H1 (cell line): ENCODE measurements around the gene MAGI1. TPM values are rescaled to one million over a fixed set of nuclear protein-coding genes. Genes with fewer than 3 reads are reported as not detected.

Experiments
- CTCF ChIA-PET: fragments of 300-600 bp; sonication (Branson Sonifier 250); formaldehyde crosslinking; loops from one replicate; lab custom pipeline; 2021; ENCODE audit not compliant: partially characterized antibody; lab: Charles Lee
- POLR2A ChIA-PET: fragments of 300-600 bp; sonication (Branson Sonifier 250); formaldehyde crosslinking; loops from one replicate; lab custom pipeline; 2021; ENCODE audit warnings: inconsistent platforms; ENCODE audit not compliant: partially characterized antibody; lab: Charles Lee
- DNase-seq, 2 experiments: peaks; one replicate each; pipeline versions ENCODE4 v3.0.0 to v3.0.0-alpha.2; 2010 to 2022; ENCODE audit warnings: low spot score in 2 of 2, low read depth in 1 of 2, mixed read lengths in 1 of 2
- FAIRE-seq: peaks from 2 replicates; lab custom pipeline; 2011; peaks lifted over from hg19 to GRCh38; lab: Jason Lieb, UNC
- H2AFZ ChIP-seq: 2 replicates; pipeline ENCODE4 v1.8.1; 2012; ENCODE audit warnings: low read length, inconsistent platforms
- H2AK5ac ChIP-seq: 2 replicates; pipeline ENCODE4 v1.6.1; 2013; ENCODE audit warnings: low read depth, low read length
- H2BK120ac ChIP-seq: replicated peaks from 2 replicates; pipeline ENCODE3; 2013; ENCODE audit warnings: low read depth, low read length, inconsistent platforms
- H2BK12ac ChIP-seq: 2 replicates; pipeline ENCODE4 v1.6.1; 2013; ENCODE audit warnings: low read depth, low read length
- H2BK15ac ChIP-seq: 2 replicates; pipeline ENCODE4 v1.6.1; 2013; ENCODE audit warnings: low read length
- H2BK20ac ChIP-seq: 2 replicates; pipeline ENCODE4 v1.6.1; 2013; ENCODE audit warnings: low read length
- H2BK5ac ChIP-seq: 2 replicates; pipeline ENCODE4 v1.6.1; 2013; ENCODE audit warnings: low read depth, low read length
- H3K14ac ChIP-seq: 2 replicates; pipeline ENCODE4 v1.6.1; 2013; ENCODE audit warnings: inconsistent platforms; ENCODE audit not compliant: insufficient read length
- H3K18ac ChIP-seq: 2 replicates; pipeline ENCODE4 v1.6.1; 2013; ENCODE audit warnings: low read length; ENCODE audit errors: extremely low read depth
- H3K23ac ChIP-seq: 2 replicates; pipeline ENCODE4 v1.6.1; 2013; ENCODE audit warnings: inconsistent platforms; ENCODE audit not compliant: insufficient read length
- H3K23me2 ChIP-seq: 2 replicates; pipeline ENCODE4 v1.6.1; 2013; ENCODE audit warnings: low read depth, low read length
- H3K27ac ChIP-seq: 2 replicates; pipeline ENCODE4 v1.6.1; 2011; ENCODE audit warnings: low read depth, low read length, inconsistent platforms
- H3K27me3 ChIP-seq, 4 experiments: replicated peaks in 1 of 4; 1 replicate in 1 of 4; 2 replicates in 3 of 4; pipeline versions ENCODE4 v1.6.1 to v1.8.1; 2011 to 2013; ENCODE audit warnings: low read length in 3 of 4, mild to moderate bottlenecking in 3 of 4, inconsistent platforms in 2 of 4, mixed read lengths in 2 of 4, moderate library complexity in 1 of 4; ENCODE audit not compliant: control insufficient read depth in 3 of 4, insufficient read depth in 3 of 4; ENCODE audit errors: extremely low read depth in 1 of 4
- H3K36me3 ChIP-seq, 4 experiments: 2 replicates each; pipeline versions ENCODE4 v1.6.1 to v1.8.1; 2011 to 2013; ENCODE audit warnings: mild to moderate bottlenecking in 4 of 4, low read length in 3 of 4, moderate library complexity in 2 of 4, control low read depth in 1 of 4, inconsistent platforms in 1 of 4; ENCODE audit not compliant: insufficient read depth in 4 of 4, control insufficient read depth in 2 of 4
- H3K4ac ChIP-seq: replicated peaks from 2 replicates; pipeline ENCODE3; 2013; ENCODE audit warnings: low read length, low read depth, mixed read lengths, inconsistent platforms; ENCODE audit not compliant: insufficient read length
- H3K4me1 ChIP-seq, 4 experiments: replicated peaks in 1 of 4; 1 replicate in 1 of 4; 2 replicates in 3 of 4; pipeline versions ENCODE4 v1.6.1 to v1.8.1; 2011 to 2013; ENCODE audit warnings: low read length in 3 of 4, inconsistent platforms in 2 of 4, mixed read lengths in 1 of 4; ENCODE audit not compliant: insufficient read depth in 4 of 4, control insufficient read depth in 3 of 4
- H3K4me2 ChIP-seq, 2 experiments: 2 replicates each; pipeline versions ENCODE4 v1.6.1 to v1.8.1; 2011 to 2013; ENCODE audit warnings: low read depth in 2 of 2, low read length in 2 of 2, control low read depth in 1 of 2, inconsistent platforms in 1 of 2, mild to moderate bottlenecking in 1 of 2; ENCODE audit not compliant: insufficient read depth in 1 of 2
- H3K4me3 ChIP-seq, 4 experiments: fragments of 200-600, 300-600 bp in 1 of 4; sonication (generic), shearing (Covaris generic), sonication (Bioruptor Twin) in 1 of 4; 2 replicates each; pipeline versions ENCODE4 v1.5.1 to v1.8.1; 2011 to 2016; ENCODE audit warnings: low read length in 4 of 4, low read depth in 3 of 4, control low read depth in 2 of 4, inconsistent platforms in 2 of 4, mild to moderate bottlenecking in 2 of 4, mixed read lengths in 1 of 4, moderate library complexity in 1 of 4; ENCODE audit not compliant: insufficient read depth in 2 of 4; ENCODE audit errors: extremely low read depth in 1 of 4
- H3K56ac ChIP-seq: replicated peaks from 2 replicates; pipeline ENCODE3; 2013; ENCODE audit warnings: low read depth, mild to moderate bottlenecking, mixed read lengths, low read length, inconsistent platforms; ENCODE audit not compliant: insufficient read length
- H3K79me1 ChIP-seq: 2 replicates; pipeline ENCODE4 v1.6.1; 2013; ENCODE audit warnings: low read depth, low read length, control low read depth
- H3K79me2 ChIP-seq, 2 experiments: 2 replicates each; pipeline versions ENCODE4 v1.6.1 to v1.8.1; 2012 to 2013; ENCODE audit warnings: low read length in 2 of 2, mild to moderate bottlenecking in 2 of 2, inconsistent platforms in 1 of 2; ENCODE audit not compliant: insufficient read depth in 2 of 2, control insufficient read depth in 1 of 2
- H3K9ac ChIP-seq, 4 experiments: replicated peaks in 1 of 4; 1 replicate in 1 of 4; 2 replicates in 3 of 4; pipeline versions ENCODE4 v1.6.1 to v1.8.1; 2011 to 2013; ENCODE audit warnings: low read depth in 3 of 4, low read length in 3 of 4, control low read depth in 2 of 4, mild to moderate bottlenecking in 2 of 4, moderate library complexity in 2 of 4, inconsistent platforms in 1 of 4; ENCODE audit errors: extremely low read depth in 1 of 4
- H3K9me3 ChIP-seq, 2 experiments: 2 replicates each; pipeline versions ENCODE4 v1.6.1 to v1.8.1; 2012 to 2013; ENCODE audit warnings: mild to moderate bottlenecking in 2 of 2, moderate library complexity in 2 of 2, control low read depth in 1 of 2, inconsistent platforms in 1 of 2, low read depth in 1 of 2, low read length in 1 of 2, mixed read lengths in 1 of 2; ENCODE audit not compliant: insufficient read depth in 2 of 2
- H4K20me1 ChIP-seq, 2 experiments: replicated peaks in 1 of 2; 2 replicates each; pipeline versions ENCODE3 to v1.8.1; 2011 to 2013; ENCODE audit warnings: inconsistent platforms in 2 of 2, low read length in 2 of 2, mild to moderate bottlenecking in 1 of 2; ENCODE audit not compliant: insufficient read depth in 2 of 2, control insufficient read depth in 1 of 2
- H4K5ac ChIP-seq: 2 replicates; pipeline ENCODE4 v1.6.1; 2013; ENCODE audit warnings: low read length, low read depth, mixed read lengths, inconsistent platforms; ENCODE audit not compliant: insufficient read length
- H4K8ac ChIP-seq: 2 replicates; pipeline ENCODE4 v1.8.0; 2013; ENCODE audit warnings: mild to moderate bottlenecking, moderate library complexity, low read length, inconsistent platforms; ENCODE audit not compliant: insufficient read depth; ENCODE audit errors: extremely low read depth
- H4K91ac ChIP-seq: replicated peaks from 2 replicates; pipeline ENCODE3; 2013; ENCODE audit warnings: low read length, mixed read lengths, inconsistent platforms; ENCODE audit not compliant: insufficient read length
- WGBS, 2 experiments: shearing (Covaris generic) in 1 of 2; methylation state at CpG; one replicate each; pipeline versions ENCODE4 v1.1.6 to v1.1.7; 2013 to 2015; ENCODE audit warnings: low lambda C conversion rate in 2 of 2, mixed read lengths in 2 of 2, inconsistent platforms in 1 of 2, low coverage in 1 of 2, missing lambda C conversion rate in 1 of 2; ENCODE audit not compliant: insufficient replicate concordance in 2 of 2, insufficient coverage in 1 of 2, insufficient read length in 1 of 2; ENCODE audit errors: extremely low coverage in 1 of 2, missing lambda C conversion rate in 1 of 2; 5-methylcytosine and 5-hydroxymethylcytosine counted together
- polyA plus RNA-seq, 7 experiments: library from polyadenylated mRNA; depleted of rRNA in 3 of 7; stranded (reverse) in 5 of 7; unstranded in 2 of 7; fragments of >200 nt in 5 of 7; fragments of 200-250 nt in 2 of 7; gene quantifications; 1 replicate in 5 of 7; 2 replicates in 1 of 7; 4 replicates in 1 of 7; pipeline versions ENCODE4 v1.2.1 to v1.2.3, GENCODE V29; 2011 to 2013; ENCODE audit warnings: missing spikeins in 2 of 7, mixed read lengths in 2 of 7
- total RNA-seq: library from RNA; stranded (reverse); fragmentation: NEBNext Ultra II Directional; extraction: Animal tissue kit (Norgen Biotek cat#: 25700); gene quantifications from 2 replicates; pipeline ENCODE4 v1.2.1, GENCODE V29; 2021

The MAGI1 gene
- total and polyA plus RNA-seq, 2 of the 8 experiments (the other 6 are each of a cell fraction or from before 2014, with no cell fraction given) = 19.8 to 78.0 TPM

DNA sequence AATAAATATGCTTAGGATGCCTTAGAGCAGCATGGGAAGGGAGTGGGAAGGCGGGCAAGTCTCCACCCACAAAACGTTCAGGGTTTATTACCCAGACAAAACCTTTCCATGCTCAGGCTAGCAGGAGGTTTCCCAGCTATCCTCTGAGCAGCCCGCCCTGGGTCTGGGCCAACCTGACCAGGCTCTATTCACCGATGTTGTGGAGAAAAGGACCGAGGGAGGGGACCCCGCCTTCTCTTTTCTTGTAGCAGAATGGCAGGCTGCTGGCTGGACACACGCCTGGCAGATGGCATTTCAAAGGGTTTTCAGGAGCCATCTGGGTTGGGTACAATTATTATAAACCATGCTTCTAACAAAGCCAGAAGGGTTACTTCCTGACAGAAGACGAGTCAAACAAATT is 540.9 kb downstream of the MAGI1 start:
- Histone ChIP-seq H3K18ac (no peak overlapping the region), H2BK15ac (no peak overlapping the region), H3K4me3 (no peak overlapping the region), H3K9ac (no peak overlapping the region), H4K20me1 (peaks cover 0 to 1% of the 10 kb centered on the region in 2 experiments), H2BK12ac (no peak overlapping the region), H3K4me2 (no peak overlapping the region; a peak in 1 of 4 replicates), H2BK5ac (no peak overlapping the region), H2AFZ (no peak overlapping the region), H3K4ac (no peak overlapping the region), H4K91ac (no peak overlapping the region), H3K79me1 (no peaks in the 10 kb centered on the region; the same call in 1 of the 2 replicates), H3K14ac (no peak overlapping the region), H2AK5ac (no peak overlapping the region), H3K27me3 (no peaks in the 10 kb centered on the region), H3K23ac (no peak overlapping the region), H3K4me1 (peaks cover 0 to 12% (median 3%) of the 10 kb centered on the region in 4 experiments; a peak in 2 of 7 replicates), H3K56ac (no peak overlapping the region), H3K27ac (no peak overlapping the region), H3K9me3 (no peaks in the 10 kb centered on the region), H3K36me3 (no peaks in the 10 kb centered on the region), H3K23me2 (no peaks in the 10 kb centered on the region), H2BK120ac (no peak overlapping the region), H4K5ac (no peak overlapping the region), H2BK20ac (no peak overlapping the region), H4K8ac (no peak overlapping the region; the same call in 1 of the 2 replicates), H3K79me2 (peaks cover 3 to 52% of the 10 kb centered on the region in 2 experiments; a peak in 3 of 4 replicates)
- WGBS, 2 experiments = 74% methylated on average over 8 of the region's 8 CpGs; no CpG with 5 or more reads in 1 of the 2 experiments
- ChIA-PET CTCF (interaction anchor here (0.8 kb wide), 1 partner anchor 170 kb away, joined by 5 read pairs; no protein-coding TSS in a partner anchor), POLR2A (interaction anchor here (1.0 to 2.4 kb wide), 2 partner anchors 8 to 10 kb away, joined by 3 to 10 read pairs; no protein-coding TSS in a partner anchor)
- FAIRE-seq (no peak), DNase-seq (no peak)
